ENCODE measurements around the gene NPLOC4.

- TF ChIP-seq EGR1 (IDR thresholded peaks at IDR 0.05; ENCODE audit: borderline replicate concordance, low read depth, low read length): no peak
- TF ChIP-seq JUN (IDR thresholded peaks at IDR 0.05; ENCODE audit: low read depth, low read length): no peak
- TF ChIP-seq POLR2AphosphoS5 (IDR thresholded peaks at IDR 0.05; ENCODE audit: low read depth, low read length): no peak
- no peak for TF ChIP-seq POLR2A (IDR thresholded peaks at IDR 0.05; ENCODE audit: control extremely low read depth in 1 of 2, low read depth in 2 of 2, low read length in 2 of 2)
These were observed 32.9 kb downstream of the NPLOC4 start for GRCh38 chr17:81603846-81604610.

All from H1 (cell line).